ENCODE data around the gene CADPS2.

- no peak for TF ChIP-seq CTCF (conservative IDR thresholded peaks at IDR 0.05 in 1 of 2, IDR thresholded peaks at IDR 0.05 in 1 of 2; ENCODE audit: low read depth in 1 of 2, low read length in 2 of 2)
- peak; percentile 67 for TF ChIP-seq EZH2 (IDR thresholded peaks at IDR 0.05; ENCODE audit: low read length, missing control alignments)
Measured at GRCh38 chr7:122302761-122303530, 583.3 kb downstream of the CADPS2 start.
